GM12892 (cell line): ENCODE measurements around the gene LCN10.

Experiments
- POLR2A ChIP-seq: IDR thresholded peaks from 2 replicates; pipeline ENCODE4 v1.6.1; 2011; ENCODE audit warnings: low read depth, low read length, control low read depth
- POLR2AphosphoS5 ChIP-seq: IDR thresholded peaks from 2 replicates; pipeline ENCODE4 v1.6.1; 2011; ENCODE audit warnings: low read depth, low read length, control low read depth
- TAF1 ChIP-seq: IDR thresholded peaks from 2 replicates; pipeline ENCODE4 v1.6.1; 2011; ENCODE audit warnings: low read depth, mild to moderate bottlenecking, control low read depth, low read length, borderline replicate concordance

GRCh38 chr9:136789523-136789937 lies 46.8 kb upstream of the LCN10 start:
- TF ChIP-seq POLR2A, result no peak
- no peak for TF ChIP-seq POLR2AphosphoS5
- no peak for TF ChIP-seq TAF1
